ENCODE results near the gene ZNF451. TPM values are rescaled to one million over a fixed set of nuclear protein-coding genes. Genes with fewer than 3 reads are reported as not detected.

The ZNF451 gene
- total and polyA plus RNA-seq, 5 donors from 2014 or later, result 28.2 to 148 (median 32.6) TPM

- Histone ChIP-seq H3K4me3 (ENCODE audit: low read depth, low read length) (peak overlapping the region; percentile 90), H3K27me3 (ENCODE audit: control insufficient read depth, insufficient read depth, low read length) (no peaks in the 10 kb centered on the region), H3K4me1 (ENCODE audit: control insufficient read depth, insufficient read depth, low read length, poor library complexity, severe bottlenecking) (peaks cover 22% of the 10 kb centered on the region), H3K9me3 (ENCODE audit: control insufficient read depth in 2 of 2, low read length in 2 of 2) (no peaks in the 10 kb centered on the region), H3K36me3 (ENCODE audit: control insufficient read depth, insufficient read depth, low read length) (no peaks in the 10 kb centered on the region), H3K27ac (ENCODE audit: insufficient read depth, low read length, poor library complexity, severe bottlenecking) (peak overlapping the region; percentile 88)
- ATAC-seq (ENCODE audit: low read depth in 2 of 2) (no peak), DNase-seq (peak in 1 of 3 donors; percentile 13)
- Mint-ChIP-seq H3K9me3 (no peaks in the 10 kb centered on the region), H3K4me1 (peaks cover 24 to 50% (median 28%) of the 10 kb centered on the region in 4 donors), H3K27ac (peak overlapping the region; percentile 48 to 92 (median 79)), H3K4me3 (peak overlapping the region; percentile 92 to 94 (median 94)), H3K36me3 (no peaks in the 10 kb centered on the region), H3K27me3 (no peaks in the 10 kb centered on the region)
Observed at GRCh38 chr6:57173886-57174510, 84.0 kb downstream of the ZNF451 start.

GRCh38 chr6:57174511-57174907 is 84.5 kb downstream of the ZNF451 start:
- no peaks in the 10 kb centered on the region for H3K9me3 ChIP-seq (ENCODE audit: control insufficient read depth in 2 of 2, low read length in 2 of 2)
- Mint-ChIP-seq H3K9me3 (no peaks in the 10 kb centered on the region), H3K4me3 (peak overlapping the region in 2 of 4 donors; percentile 7 to 94), H3K4me1 (peaks cover 24 to 51% (median 28%) of the 10 kb centered on the region in 4 donors), H3K27me3 (no peaks in the 10 kb centered on the region), H3K27ac (peak overlapping the region in 1 of 3 donors; percentile 92), H3K36me3 (no peaks in the 10 kb centered on the region)
- peaks cover 22% of the 10 kb centered on the region for H3K4me1 ChIP-seq (ENCODE audit: control insufficient read depth, insufficient read depth, low read length, poor library complexity, severe bottlenecking)
- H3K27ac ChIP-seq (ENCODE audit: insufficient read depth, low read length, poor library complexity, severe bottlenecking), result no peak overlapping the region
- ATAC-seq (ENCODE audit: low read depth in 2 of 2), result no peak
- no peak for DNase-seq
- no peaks in the 10 kb centered on the region for H3K27me3 ChIP-seq (ENCODE audit: control insufficient read depth, insufficient read depth, low read length)
- no peaks in the 10 kb centered on the region for H3K36me3 ChIP-seq (ENCODE audit: control insufficient read depth, insufficient read depth, low read length)
- peak overlapping the region; percentile 90 for H3K4me3 ChIP-seq (ENCODE audit: low read depth, low read length)

GRCh38 chr6:57177545-57178265 is 87.7 kb downstream of the ZNF451 start:
- Histone ChIP-seq H3K27ac (ENCODE audit: insufficient read depth, low read length, poor library complexity, severe bottlenecking) (no peak overlapping the region), H3K27me3 (ENCODE audit: control insufficient read depth, insufficient read depth, low read length) (no peaks in the 10 kb centered on the region), H3K4me3 (ENCODE audit: low read depth, low read length) (no peak overlapping the region), H3K36me3 (ENCODE audit: control insufficient read depth, insufficient read depth, low read length) (peaks cover 3% of the 10 kb centered on the region), H3K9me3 (ENCODE audit: control insufficient read depth in 2 of 2, low read length in 2 of 2) (no peaks in the 10 kb centered on the region), H3K4me1 (ENCODE audit: control insufficient read depth, insufficient read depth, low read length, poor library complexity, severe bottlenecking) (peaks cover 11% of the 10 kb centered on the region)
- Mint-ChIP-seq H3K9me3 (no peaks in the 10 kb centered on the region), H3K36me3 (peaks cover 7% of the 10 kb centered on the region), H3K4me3 (no peak overlapping the region), H3K4me1 (peaks cover 22 to 36% (median 24%) of the 10 kb centered on the region in 4 donors), H3K27ac (peak overlapping the region in 2 of 3 donors; percentile 15 to 18), H3K27me3 (no peaks in the 10 kb centered on the region)
- ATAC-seq (ENCODE audit: low read depth in 2 of 2) (no peak), DNase-seq (no peak)

- DNase-seq (no peak), ATAC-seq (ENCODE audit: low read depth in 2 of 2) (no peak)
- Mint-ChIP-seq H3K27me3 (no peaks in the 10 kb centered on the region), H3K36me3 (peaks cover 18% of the 10 kb centered on the region), H3K4me1 (peaks cover 7 to 16% (median 12%) of the 10 kb centered on the region in 4 donors), H3K9me3 (no peaks in the 10 kb centered on the region), H3K27ac (no peak overlapping the region), H3K4me3 (no peak overlapping the region)
- Histone ChIP-seq H3K4me1 (ENCODE audit: control insufficient read depth, insufficient read depth, low read length, poor library complexity, severe bottlenecking) (no peaks in the 10 kb centered on the region), H3K9me3 (ENCODE audit: control insufficient read depth in 2 of 2, low read length in 2 of 2) (no peaks in the 10 kb centered on the region), H3K4me3 (ENCODE audit: low read depth, low read length) (no peak overlapping the region), H3K27me3 (ENCODE audit: control insufficient read depth, insufficient read depth, low read length) (no peaks in the 10 kb centered on the region), H3K27ac (ENCODE audit: insufficient read depth, low read length, poor library complexity, severe bottlenecking) (no peak overlapping the region), H3K36me3 (ENCODE audit: control insufficient read depth, insufficient read depth, low read length) (peaks cover 13% of the 10 kb centered on the region)
Observed at GRCh38 chr6:57180596-57180995, 90.6 kb downstream of the ZNF451 start.

DNA sequence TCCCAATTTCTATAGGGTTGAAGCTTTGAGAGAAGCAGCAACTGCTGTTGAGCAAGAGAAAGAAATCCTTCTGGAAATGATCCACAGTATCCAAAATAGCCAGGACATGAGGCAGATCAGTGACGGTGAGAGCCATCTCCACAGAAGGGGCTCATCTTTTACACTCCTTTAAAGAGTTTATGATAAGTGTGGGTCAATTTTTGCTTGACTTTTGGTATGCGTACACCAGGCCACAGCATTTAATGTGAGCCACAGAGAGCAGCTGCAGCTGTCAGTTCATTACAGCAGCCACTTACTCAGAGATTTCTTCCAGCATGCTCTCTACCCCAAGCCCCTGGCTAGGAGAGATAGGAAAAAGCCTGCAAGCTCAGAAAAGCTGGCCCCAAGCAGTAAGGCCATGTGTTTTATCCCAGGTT is 92.0 kb downstream of the ZNF451 start:
- H3K4me3 ChIP-seq (ENCODE audit: low read depth, low read length), result no peak overlapping the region
- H3K9me3 ChIP-seq (ENCODE audit: control insufficient read depth in 2 of 2, low read length in 2 of 2), result no peaks in the 10 kb centered on the region
- no peak overlapping the region for H3K27ac ChIP-seq (ENCODE audit: insufficient read depth, low read length, poor library complexity, severe bottlenecking)
- H3K9me3 Mint-ChIP-seq, result no peaks in the 10 kb centered on the region
- peaks cover 13% of the 10 kb centered on the region for H3K36me3 ChIP-seq (ENCODE audit: control insufficient read depth, insufficient read depth, low read length)
- no peak overlapping the region for H3K4me3 Mint-ChIP-seq
- peaks cover 4 to 12% (median 7%) of the 10 kb centered on the region in 4 donors for H3K4me1 Mint-ChIP-seq
- peaks cover 18% of the 10 kb centered on the region for H3K36me3 Mint-ChIP-seq
- peak overlapping the region in 1 of 3 donors; percentile 89 for H3K27ac Mint-ChIP-seq
- no peak for ATAC-seq (ENCODE audit: low read depth in 2 of 2)
- no peaks in the 10 kb centered on the region for H3K27me3 ChIP-seq (ENCODE audit: control insufficient read depth, insufficient read depth, low read length)
- H3K4me1 ChIP-seq (ENCODE audit: control insufficient read depth, insufficient read depth, low read length, poor library complexity, severe bottlenecking), result no peaks in the 10 kb centered on the region
- no peak for DNase-seq
- H3K27me3 Mint-ChIP-seq, result no peaks in the 10 kb centered on the region

- H3K27ac Mint-ChIP-seq, result peak overlapping the region in 2 of 3 donors; percentile 16 to 60
- Histone ChIP-seq H3K4me1 (ENCODE audit: control insufficient read depth, insufficient read depth, low read length, poor library complexity, severe bottlenecking) (no peaks in the 10 kb centered on the region), H3K9me3 (ENCODE audit: control insufficient read depth in 2 of 2, low read length in 2 of 2) (no peaks in the 10 kb centered on the region), H3K27me3 (ENCODE audit: control insufficient read depth, insufficient read depth, low read length) (no peaks in the 10 kb centered on the region), H3K4me3 (ENCODE audit: low read depth, low read length) (no peak overlapping the region), H3K27ac (ENCODE audit: insufficient read depth, low read length, poor library complexity, severe bottlenecking) (no peak overlapping the region), H3K36me3 (ENCODE audit: control insufficient read depth, insufficient read depth, low read length) (peaks cover 13% of the 10 kb centered on the region)
- no peak overlapping the region for H3K4me3 Mint-ChIP-seq
- no peak for ATAC-seq (ENCODE audit: low read depth in 2 of 2)
- H3K9me3 Mint-ChIP-seq, result no peaks in the 10 kb centered on the region
- no peak for DNase-seq
- peaks cover 3 to 9% (median 5%) of the 10 kb centered on the region in 4 donors for H3K4me1 Mint-ChIP-seq
- H3K27me3 Mint-ChIP-seq, result no peaks in the 10 kb centered on the region
- peaks cover 18% of the 10 kb centered on the region for H3K36me3 Mint-ChIP-seq
Observed at GRCh38 chr6:57183336-57183735, 93.3 kb downstream of the ZNF451 start.

- no peak overlapping the region for H3K4me3 Mint-ChIP-seq
- H3K27ac ChIP-seq (ENCODE audit: insufficient read depth, low read length, poor library complexity, severe bottlenecking), result no peak overlapping the region
- no peaks in the 10 kb centered on the region for H3K4me1 ChIP-seq (ENCODE audit: control insufficient read depth, insufficient read depth, low read length, poor library complexity, severe bottlenecking)
- no peaks in the 10 kb centered on the region for H3K36me3 ChIP-seq (ENCODE audit: control insufficient read depth, insufficient read depth, low read length)
- no peaks in the 10 kb centered on the region for H3K9me3 Mint-ChIP-seq
- H3K27me3 ChIP-seq (ENCODE audit: control insufficient read depth, insufficient read depth, low read length), result no peaks in the 10 kb centered on the region
- H3K27ac Mint-ChIP-seq, result no peak overlapping the region
- H3K4me1 Mint-ChIP-seq, result peaks cover 0 to 6% (median 0%) of the 10 kb centered on the region in 4 donors
- no peak overlapping the region for H3K4me3 ChIP-seq (ENCODE audit: low read depth, low read length)
- H3K36me3 Mint-ChIP-seq, result no peaks in the 10 kb centered on the region
- DNase-seq, result no peak
- no peak for ATAC-seq (ENCODE audit: low read depth in 2 of 2)
- no peaks in the 10 kb centered on the region for H3K9me3 ChIP-seq (ENCODE audit: control insufficient read depth in 2 of 2, low read length in 2 of 2)
- no peaks in the 10 kb centered on the region for H3K27me3 Mint-ChIP-seq
Observed at GRCh38 chr6:57190140-57190539, 100.2 kb downstream of the ZNF451 start.
